ENCODE measurements around the gene CFAP251. TPM values are rescaled to one million over a fixed set of nuclear protein-coding genes. Genes with fewer than 3 reads are reported as not detected.
"Not testable (repeated sequence)": the region's sequence is repeated elsewhere in the genome, so short reads cannot be mapped to it uniquely, and the experiment has no call there.

CFAP251 gene
- total RNA-seq, 4 donors from 2014 or later, result 0.34 to 2.9 (median 2.2) TPM

DNA sequence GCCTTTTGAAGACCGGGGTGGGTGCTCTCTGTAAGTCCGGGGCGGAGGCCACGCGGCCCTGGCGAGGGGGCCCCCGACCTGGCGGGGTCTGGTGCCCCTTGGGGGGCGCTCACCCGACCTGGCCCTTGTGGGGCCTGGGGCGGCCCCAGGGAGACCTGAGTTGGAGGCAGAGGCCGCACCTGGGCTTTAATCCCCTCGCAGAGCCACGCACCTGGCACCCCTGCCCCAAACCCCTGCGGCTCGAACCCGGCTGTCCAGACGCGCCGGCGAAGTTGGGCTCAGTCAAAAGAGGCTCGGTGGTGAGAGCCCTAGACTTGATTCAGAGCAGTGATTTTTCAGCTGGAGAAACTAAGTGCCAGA is 267 bp downstream of the CFAP251 start:
- TF ChIP-seq POLR2A (IDR thresholded peaks at IDR 0.05), result no peak
- TF ChIP-seq, protein P1, sequence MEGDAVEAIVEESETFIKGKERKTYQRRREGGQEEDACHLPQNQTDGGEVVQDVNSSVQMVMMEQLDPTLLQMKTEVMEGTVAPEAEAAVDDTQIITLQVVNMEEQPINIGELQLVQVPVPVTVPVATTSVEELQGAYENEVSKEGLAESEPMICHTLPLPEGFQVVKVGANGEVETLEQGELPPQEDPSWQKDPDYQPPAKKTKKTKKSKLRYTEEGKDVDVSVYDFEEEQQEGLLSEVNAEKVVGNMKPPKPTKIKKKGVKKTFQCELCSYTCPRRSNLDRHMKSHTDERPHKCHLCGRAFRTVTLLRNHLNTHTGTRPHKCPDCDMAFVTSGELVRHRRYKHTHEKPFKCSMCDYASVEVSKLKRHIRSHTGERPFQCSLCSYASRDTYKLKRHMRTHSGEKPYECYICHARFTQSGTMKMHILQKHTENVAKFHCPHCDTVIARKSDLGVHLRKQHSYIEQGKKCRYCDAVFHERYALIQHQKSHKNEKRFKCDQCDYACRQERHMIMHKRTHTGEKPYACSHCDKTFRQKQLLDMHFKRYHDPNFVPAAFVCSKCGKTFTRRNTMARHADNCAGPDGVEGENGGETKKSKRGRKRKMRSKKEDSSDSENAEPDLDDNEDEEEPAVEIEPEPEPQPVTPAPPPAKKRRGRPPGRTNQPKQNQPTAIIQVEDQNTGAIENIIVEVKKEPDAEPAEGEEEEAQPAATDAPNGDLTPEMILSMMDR (IDR thresholded peaks at IDR 0.05), result no peak
- WGBS, 2 donors, result 47 to 49% methylated on average over 9 to 11 of the region's 22 CpGs
- Histone ChIP-seq H3K9me3 (no peaks in the 10 kb centered on the region), H3K27ac (peak overlapping the region in 3 of 4 donors; percentile 15 to 56 (median 48)), H3K36me3 (peaks cover 3 to 51% (median 4%) of the 10 kb centered on the region in 3 donors), H3K4me3 (peak overlapping the region; percentile 7 to 58 (median 37)), H3K27me3 (no peaks in the 10 kb centered on the region), H3K4me1 (peaks cover 3 to 15% (median 3%) of the 10 kb centered on the region in 3 donors)
- intact Hi-C loops (cut with DNase I), result loop anchor here (10.0 kb wide), 1 partner anchor 106 kb away; the partner anchor contains the start of gene BCL7A
- DNase-seq, result no peak

DNA sequence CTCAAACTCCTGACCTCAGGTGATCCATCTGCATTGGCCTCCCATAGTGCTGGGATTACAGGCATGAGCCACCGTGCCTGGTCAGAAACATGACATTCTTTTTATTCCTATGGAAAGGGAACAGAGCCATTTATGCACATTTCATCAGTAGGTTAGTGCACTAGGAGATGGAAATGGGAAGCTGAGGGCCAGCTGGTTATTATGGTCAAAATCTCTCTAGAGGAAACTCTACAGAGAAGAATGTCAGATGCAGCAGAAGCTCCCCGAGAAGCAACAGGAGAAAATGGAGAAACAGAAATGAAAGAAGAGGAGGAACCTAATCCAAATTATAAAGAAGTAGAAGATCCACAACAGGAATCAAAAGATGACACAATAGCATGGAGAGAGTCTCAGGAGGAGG is 2.7 kb downstream of the CFAP251 start:
- no peak for TF ChIP-seq POLR2A (IDR thresholded peaks at IDR 0.05)
- no peak overlapping the region for H3K27ac ChIP-seq
- peaks cover 3 to 31% (median 8%) of the 10 kb centered on the region in 3 donors for H3K4me1 ChIP-seq
- peaks cover 1 to 27% (median 2%) of the 10 kb centered on the region in 3 donors for H3K36me3 ChIP-seq
- intact Hi-C loops (cut with DNase I), result no loop called here
- H3K4me3 ChIP-seq, result no peak overlapping the region
- no peaks in the 10 kb centered on the region for H3K27me3 ChIP-seq
- DNase-seq, result no peak
- 75 to 82% methylated on average over 1 to 2 of the region's 2 CpGs for WGBS, 2 donors
- H3K9me3 ChIP-seq, result no peaks in the 10 kb centered on the region

DNA sequence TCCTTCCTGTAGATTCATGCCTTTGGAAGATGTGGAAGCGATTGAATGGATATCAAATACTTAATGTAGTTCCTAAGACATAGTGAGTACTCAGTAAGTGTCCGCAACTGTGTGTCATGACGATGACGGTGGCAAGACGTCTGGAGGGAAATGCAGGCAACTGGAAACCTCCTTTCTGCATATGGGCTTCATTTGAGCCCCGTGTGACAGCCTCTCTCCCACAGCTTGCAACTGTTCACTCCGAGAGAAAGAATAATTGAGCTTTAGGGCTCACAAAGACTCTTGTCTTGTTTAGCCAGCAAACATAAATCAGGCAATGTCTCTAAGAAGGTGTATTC is 6.9 kb downstream of the CFAP251 start:
- Histone ChIP-seq H3K9me3 (no peaks in the 10 kb centered on the region), H3K27me3 (no peaks in the 10 kb centered on the region), H3K4me3 (no peak overlapping the region), H3K27ac (peak overlapping the region in 3 of 4 donors; percentile 55), H3K4me1 (peaks cover 0 to 18% (median 5%) of the 10 kb centered on the region in 3 donors), H3K36me3 (no peaks in the 10 kb centered on the region)
- no peak for DNase-seq
- 63 to 70% methylated on average over 6 to 7 of the region's 7 CpGs for WGBS, 2 donors
- intact Hi-C loops (cut with DNase I), result no loop called here
- no peak for TF ChIP-seq POLR2A (IDR thresholded peaks at IDR 0.05)
- TF ChIP-seq, protein P1 (IDR thresholded peaks at IDR 0.05), result no peak

DNA sequence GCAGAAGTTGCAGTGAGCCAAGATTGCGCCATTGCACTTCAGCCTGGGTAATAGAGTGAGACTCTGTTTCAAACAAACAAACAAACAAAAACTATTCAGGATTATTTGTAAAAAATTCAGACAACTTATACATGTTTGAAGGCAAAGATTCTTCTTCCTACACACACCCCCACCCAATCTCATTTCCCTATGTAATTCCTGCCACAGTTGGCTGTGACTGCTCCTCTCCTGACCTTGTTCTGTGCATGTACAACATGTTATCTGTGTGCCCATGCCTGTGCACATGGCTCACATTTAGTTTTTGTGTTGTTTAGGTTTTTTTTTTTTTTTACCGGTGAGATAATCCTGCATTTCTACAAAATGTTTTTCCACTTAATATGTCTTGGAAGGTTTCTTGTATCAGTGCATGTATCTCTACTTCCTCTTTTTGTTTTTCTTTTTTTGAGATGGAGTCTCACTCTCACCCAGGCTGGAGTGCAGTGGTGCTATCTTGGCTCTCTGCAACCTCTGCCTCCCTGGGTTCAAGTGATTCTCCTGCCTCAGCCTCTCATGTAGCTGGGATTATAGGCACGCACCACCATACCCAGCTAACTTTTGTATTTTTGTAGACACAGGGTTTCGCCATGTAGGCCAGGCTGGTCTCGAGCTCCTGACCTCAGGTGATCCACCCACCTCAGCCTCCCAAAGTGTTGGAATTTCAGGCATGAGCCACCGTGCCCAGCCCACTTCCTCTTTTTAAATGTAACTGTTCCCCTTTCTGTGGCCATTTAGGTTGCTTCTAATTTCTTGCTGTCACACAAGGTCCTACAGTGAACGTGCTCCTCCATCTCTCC is 8.7 kb downstream of the CFAP251 start:
- peaks cover 0 to 18% (median 5%) of the 10 kb centered on the region in 3 donors for H3K4me1 ChIP-seq
- TF ChIP-seq, protein P1 (IDR thresholded peaks at IDR 0.05), result no peak
- TF ChIP-seq POLR2A (IDR thresholded peaks at IDR 0.05), result no peak
- H3K27me3 ChIP-seq, result no peaks in the 10 kb centered on the region
- H3K4me3 ChIP-seq, result no peak overlapping the region
- H3K27ac ChIP-seq, result no peak overlapping the region
- no peaks in the 10 kb centered on the region for H3K36me3 ChIP-seq
- intact Hi-C loops (cut with DNase I), result no loop called here
- DNase-seq, result no peak
- 75 to 76% methylated on average over 7 of the region's 7 CpGs for WGBS, 2 donors
- H3K9me3 ChIP-seq, result no peaks in the 10 kb centered on the region

- Histone ChIP-seq H3K4me3 (no peak overlapping the region), H3K27ac (no peak overlapping the region), H3K36me3 (no peaks in the 10 kb centered on the region), H3K9me3 (no peaks in the 10 kb centered on the region), H3K27me3 (no peaks in the 10 kb centered on the region), H3K4me1 (peaks cover 0 to 18% (median 5%) of the 10 kb centered on the region in 3 donors)
- TF ChIP-seq POLR2A (IDR thresholded peaks at IDR 0.05), result no peak
- TF ChIP-seq, protein P1 (IDR thresholded peaks at IDR 0.05), result no peak
- WGBS, 2 donors, result 35 to 48% methylated on average over 5 of the region's 5 CpGs
- DNase-seq, result no peak
- intact Hi-C loops (cut with DNase I), result no loop called here
These were observed 9.4 kb downstream of the CFAP251 start for GRCh38 chr12:121927813-121928212.

DNA sequence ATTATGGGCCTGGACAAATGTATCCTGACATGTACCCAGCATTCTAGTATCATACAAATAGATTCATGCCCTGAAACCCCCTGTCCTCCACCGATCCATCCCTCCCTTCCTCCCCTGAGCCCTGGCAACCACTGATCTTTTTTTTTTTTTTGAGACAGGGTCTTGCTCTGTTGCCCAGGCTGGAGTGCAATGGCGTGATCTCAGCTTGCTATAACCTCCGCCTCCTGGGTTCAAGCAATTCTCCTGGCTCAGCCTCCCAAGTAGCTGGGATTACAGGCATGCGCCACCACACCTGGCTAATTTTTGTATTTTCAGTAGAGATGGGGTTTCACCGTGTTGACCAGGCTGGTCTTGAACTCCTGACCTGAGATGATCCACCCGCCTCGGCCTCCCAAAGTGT is 11.2 kb downstream of the CFAP251 start:
- H3K27me3 ChIP-seq; H3K36me3 ChIP-seq; H3K4me3 ChIP-seq; intact Hi-C loops (cut with DNase I); H3K27ac ChIP-seq; H3K9me3 ChIP-seq; H3K4me1 ChIP-seq; DNase-seq: not testable (repeated sequence)
- 98% methylated on average over 7 of the region's 7 CpGs for WGBS, 2 donors

Measured in esophagus squamous epithelium (tissue), 5 donors.